GM18909 (cell line): ENCODE data around the gene GRIN3B.

Experiments
- ATAC-seq: cut with Tn5 transposase; IDR thresholded peaks from one replicate; pipeline ENCODE4 v1.9.1; 2021; ENCODE audit warnings: mild to moderate bottlenecking; ENCODE audit not compliant: unreplicated experiment, poor library complexity

GRIN3B gene

DNA sequence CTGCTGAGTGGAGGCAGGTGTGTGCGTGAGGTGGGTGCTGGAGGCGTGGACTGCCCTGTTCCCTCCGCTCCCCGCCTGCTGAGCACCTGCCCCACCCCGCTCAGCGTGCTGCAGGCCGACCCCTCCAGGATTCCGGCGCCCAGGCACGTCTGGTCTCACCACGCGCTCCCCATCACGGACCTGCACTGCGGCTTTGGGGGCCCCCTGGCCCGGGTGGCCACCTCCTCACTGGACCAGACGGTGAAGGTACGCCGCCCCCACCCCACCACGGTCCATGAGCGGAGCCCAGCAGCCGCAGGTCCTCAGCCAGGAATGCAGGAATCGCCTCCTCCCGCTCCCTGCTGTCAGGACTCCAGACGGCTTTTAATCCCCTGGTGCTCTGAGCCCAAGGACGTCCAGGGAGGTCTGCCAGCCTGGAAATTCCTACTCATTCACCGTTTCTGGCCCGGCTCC is 10.1 kb upstream of the GRIN3B start:
- ATAC-seq = no peak

DNA sequence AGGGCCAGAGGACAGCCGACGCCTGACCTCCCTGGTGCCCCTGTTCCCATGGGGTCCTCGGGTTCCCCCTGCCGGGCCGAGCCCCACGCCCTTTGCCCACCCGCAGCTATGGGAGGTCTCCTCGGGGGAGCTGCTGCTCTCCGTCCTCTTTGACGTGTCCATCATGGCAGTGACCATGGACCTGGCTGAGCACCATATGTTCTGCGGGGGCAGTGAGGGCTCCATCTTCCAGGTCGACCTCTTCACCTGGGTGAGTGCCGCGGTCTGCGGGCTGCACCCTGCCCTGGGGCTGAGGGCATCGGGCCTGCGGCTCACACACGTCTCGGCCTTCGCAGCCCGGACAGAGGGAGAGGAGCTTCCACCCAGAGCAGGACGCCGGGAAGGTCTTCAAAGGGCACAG is 9.5 kb upstream of the GRIN3B start:
- no peak for ATAC-seq

DNA sequence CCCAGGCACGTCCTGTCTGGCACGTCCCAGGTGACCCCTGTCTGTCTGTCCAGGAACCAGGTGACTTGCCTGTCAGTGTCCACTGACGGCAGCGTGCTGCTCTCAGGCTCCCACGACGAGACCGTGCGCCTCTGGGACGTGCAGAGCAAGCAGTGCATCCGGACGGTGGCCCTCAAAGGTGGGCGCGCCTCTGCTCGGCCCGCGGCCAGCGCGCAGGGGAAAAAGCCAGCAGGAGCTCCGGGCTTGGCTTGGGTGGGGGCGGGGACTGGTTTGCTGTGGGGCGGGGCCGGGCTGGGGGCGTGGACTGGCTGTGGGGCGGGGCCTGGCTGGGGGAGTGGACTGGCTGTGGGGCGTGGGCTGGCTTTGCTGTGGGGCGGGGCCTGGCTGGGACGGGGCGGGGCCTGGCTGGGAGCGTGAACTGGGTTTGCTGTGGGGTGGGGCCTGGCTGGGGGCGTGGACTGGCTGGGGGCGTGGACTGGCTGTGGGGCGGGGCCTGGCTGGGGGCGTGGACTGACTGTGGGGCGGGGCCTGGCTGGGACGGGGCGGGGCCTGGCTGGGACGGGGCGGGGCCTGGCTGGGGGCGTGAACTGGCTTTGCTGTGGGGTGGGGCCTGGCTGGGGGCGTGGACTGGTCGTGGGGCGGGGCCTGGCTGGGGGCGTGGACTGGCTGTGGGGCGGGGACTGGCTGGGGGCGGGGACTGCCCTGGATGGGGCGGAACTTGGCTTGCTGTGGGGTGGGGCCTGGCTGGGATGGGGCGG is 8.9 kb upstream of the GRIN3B start:
- no peak for ATAC-seq

DNA sequence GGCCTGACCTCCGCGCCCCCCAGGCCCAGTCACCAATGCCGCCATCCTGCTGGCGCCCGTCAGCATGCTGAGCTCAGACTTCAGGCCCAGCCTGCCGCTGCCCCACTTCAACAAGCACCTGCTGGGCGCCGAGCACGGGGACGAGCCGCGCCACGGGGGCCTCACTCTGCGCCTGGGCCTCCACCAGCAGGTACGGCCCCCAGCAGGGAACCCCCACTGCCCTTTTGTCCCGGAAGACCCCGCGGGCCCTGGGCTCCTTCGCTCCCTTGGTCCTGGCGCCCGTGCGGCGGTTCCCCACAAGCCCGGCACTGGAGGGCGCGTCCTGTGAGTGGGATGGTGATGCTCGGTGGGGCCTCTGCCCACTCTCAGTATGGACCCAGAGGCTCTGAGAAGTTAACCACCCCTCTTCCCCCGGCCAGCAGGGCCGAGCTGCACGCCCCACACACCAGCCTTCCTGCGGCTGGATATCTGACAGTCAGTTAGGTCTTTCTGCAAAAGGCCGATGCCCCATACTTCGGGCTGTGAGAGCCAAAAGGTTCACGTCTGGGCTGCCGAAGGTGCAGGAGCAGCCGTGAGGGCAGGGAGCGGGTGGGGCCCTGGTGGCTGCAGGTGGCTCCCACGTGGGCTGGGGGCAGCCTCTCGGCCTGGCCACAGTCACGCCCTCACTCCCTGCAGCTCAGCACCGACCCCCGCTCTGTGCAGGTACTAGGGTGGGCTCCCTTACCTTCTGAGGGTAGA is 8.1 kb upstream of the GRIN3B start:
- ATAC-seq = no peak

DNA sequence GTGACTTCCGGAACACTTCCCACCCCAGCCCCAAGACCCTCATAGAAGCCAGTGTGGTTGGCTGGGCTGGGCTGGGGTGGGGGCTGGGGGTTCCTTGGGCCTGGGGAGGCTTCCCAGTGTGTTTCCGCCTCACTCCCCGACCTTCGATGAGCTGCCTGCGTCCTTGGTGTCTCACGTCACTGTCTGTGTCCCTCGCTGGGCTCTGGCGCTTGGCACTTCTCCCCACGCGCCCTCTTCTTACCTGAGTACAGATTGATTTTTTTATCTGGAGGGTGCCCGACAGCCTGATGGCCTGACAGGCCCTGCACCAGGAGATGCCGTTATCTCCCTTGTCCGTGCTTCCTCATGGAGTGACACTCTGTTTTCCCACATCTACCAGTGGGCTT is 7.6 kb upstream of the GRIN3B start:
- no peak for ATAC-seq

DNA sequence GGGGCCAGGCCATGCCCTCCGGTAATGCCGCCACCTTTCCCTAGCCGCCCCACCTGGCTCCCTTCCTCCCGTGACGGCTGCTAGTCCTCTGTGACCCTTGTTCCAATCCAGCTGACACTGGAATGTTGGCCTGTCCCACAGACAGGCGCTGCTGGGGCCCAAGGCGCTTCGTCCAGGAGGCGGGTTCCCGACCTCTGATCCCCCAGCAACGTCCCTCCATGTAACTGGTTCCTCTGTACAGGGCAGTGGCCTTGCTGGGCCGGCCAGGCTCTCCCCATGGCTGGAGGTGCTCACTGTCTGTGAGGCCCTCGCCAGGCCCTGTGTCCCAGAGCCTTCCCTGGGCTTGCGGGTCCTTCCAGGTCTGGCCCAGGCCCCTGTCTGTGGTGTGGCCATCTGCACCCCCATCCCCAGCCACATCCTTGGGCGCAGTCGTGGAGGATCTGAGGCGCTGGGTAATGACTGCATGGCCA is 6.8 kb upstream of the GRIN3B start:
- ATAC-seq = no peak

DNA sequence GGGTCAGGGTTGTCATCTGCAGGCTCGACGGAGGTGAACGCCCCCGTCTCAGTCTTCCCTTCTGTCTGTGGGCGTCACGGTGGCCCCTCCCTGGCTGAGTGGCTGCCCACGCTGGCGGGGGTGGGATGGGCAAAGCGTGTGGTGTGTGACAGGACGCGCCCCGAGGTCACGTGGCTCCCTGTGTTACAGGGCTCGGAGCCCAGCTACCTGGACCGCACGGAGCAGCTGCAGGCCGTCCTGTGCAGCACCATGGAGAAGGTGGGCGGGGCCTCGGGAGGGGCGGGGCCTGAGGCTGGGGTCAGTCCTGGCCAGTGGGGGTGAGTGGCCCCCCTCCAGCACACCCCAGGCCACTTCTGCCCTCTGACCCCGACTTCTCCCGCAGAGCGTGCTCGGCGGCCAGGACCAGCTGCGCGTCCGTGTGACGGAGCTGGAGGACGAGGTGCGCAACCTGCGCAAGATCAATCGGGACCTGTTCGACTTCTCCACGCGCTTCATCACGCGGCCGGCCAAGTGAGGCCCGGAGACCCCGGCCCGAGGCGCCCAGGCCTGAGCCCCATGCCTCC is 6.3 kb upstream of the GRIN3B start:
- no peak for ATAC-seq

DNA sequence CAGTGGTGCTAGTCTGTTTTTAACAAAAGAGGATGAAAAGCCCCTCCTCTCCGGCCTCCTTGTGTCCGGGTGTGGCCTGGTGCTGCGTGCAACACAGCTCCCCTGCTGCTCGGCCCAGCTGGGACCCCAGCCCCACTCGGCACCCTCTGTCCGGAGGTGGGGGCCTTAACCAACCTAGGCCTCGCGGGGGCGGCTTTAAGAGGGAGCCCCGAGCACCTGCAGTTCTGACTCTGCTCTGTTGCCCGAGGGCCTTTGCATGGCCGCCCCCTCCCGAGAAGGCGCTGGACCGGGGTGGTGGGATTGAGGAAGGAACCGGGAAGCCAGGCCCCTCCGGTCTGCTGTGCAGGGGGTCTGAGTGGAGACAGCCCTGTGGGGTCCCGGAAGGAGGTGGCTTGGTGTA is 5.7 kb upstream of the GRIN3B start:
- ATAC-seq = no peak

DNA sequence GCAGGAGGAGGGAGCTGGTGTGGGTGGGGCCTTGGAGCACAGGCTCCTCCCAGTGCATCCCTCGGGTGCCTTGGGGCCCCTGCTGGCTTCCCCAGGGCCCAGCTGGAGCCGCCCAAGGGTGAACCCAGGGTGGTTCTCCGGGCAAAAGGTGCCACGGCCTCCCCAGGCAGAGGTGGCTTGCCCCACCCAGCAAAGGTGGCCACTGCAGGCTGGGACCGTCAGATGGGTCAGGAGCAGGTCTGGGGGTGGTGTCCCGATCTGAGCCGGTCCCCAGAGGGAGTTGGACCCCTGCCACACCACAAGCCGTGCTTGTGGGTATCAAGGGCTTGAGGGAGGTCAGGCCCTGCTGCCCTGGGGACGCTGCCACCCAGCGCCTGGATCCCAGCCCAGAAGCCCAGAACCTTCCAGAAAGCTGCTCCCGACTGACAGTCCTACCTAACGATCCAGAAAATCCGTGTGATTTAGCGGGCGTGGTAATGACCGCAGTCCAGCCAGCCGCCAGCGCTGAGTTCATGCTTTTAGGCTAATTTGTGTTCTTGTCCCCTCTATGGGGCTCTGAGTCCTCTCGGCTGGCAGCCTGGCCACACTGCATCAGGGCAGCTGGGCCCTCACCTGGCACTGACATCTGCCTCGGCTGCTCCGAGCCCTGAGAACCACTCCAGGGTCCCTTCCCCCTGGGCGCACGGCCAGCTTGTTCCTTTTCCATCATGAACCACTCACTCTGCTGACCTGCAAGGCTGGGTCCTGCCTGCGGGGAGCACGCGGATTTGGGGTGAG is 5.0 kb upstream of the GRIN3B start:
- ATAC-seq = no peak

DNA sequence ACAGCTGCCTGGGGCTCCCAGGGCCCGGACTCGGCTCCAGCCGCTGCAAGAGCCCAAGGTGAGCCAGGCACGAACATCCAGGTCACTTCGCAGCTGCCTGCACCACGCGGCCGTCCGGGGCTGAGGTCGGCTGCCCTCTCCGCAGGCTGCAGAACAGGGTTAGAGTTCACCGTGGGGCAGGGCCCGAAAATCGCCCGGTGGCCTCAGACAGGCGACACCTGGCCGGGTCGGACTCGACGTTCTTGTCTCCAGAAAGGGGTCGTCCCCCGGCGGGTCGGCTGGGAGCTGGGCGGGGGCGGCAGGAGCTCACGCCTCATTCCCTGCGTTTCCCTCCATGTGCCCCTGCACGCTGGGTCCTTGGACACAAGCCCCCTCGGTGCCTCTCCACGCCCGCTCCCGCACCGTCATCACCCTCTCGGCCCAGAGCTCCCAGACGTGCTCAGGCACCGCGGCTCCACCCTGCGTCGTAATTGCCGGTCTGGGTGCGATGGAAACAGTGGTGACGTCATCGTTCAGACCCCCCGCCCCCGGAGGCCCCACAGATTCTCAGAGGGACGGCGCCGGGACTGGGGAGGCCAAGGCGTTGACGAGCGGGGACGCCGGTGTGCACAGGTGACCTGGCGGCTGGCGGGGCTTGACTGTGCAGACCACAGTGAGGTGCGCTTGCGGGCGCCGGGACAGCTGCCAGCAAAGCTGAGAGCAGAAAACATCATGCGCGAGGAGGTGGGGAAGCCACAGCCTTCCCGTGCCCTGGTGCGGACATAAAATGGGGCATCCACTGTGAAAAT is 4.0 kb upstream of the GRIN3B start:
- ATAC-seq = no peak

DNA sequence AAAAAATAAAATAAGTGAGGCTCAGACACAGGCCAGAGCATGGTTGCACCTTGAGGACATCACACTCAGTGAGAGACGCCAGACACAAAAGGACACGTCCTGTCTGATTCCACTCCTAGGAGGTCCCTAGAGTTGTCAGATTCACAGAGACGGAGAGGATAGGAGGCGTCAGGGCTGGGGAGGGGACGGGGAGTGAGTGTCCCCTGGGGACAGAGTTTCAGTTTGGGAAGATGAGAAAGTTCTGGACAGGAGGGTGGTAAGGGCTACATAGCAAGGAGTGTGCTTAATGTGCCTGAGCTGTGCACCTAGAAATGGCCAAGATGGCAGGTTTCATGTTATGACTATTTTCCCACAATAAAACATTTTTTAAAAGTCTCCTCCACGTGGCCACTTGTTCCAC is 2.2 kb upstream of the GRIN3B start:
- no peak for ATAC-seq

DNA sequence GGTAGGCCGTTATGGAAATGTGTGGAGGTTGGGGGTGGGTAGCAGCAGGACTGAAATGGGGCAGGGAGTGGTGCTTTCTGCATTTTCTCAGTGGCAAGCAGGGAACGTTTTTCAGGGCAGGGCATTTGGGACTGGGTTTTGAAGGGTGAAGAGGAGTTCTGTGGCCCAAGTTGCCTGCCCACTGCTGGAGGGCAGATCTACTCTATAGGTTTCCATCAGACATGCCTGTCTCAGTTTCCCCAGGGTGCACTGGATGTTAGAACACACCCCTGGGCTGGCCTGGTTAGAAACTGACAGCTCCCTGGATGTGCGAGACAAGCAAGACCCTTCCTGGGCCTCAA is 870 bp upstream of the GRIN3B start:
- ATAC-seq = no peak

DNA sequence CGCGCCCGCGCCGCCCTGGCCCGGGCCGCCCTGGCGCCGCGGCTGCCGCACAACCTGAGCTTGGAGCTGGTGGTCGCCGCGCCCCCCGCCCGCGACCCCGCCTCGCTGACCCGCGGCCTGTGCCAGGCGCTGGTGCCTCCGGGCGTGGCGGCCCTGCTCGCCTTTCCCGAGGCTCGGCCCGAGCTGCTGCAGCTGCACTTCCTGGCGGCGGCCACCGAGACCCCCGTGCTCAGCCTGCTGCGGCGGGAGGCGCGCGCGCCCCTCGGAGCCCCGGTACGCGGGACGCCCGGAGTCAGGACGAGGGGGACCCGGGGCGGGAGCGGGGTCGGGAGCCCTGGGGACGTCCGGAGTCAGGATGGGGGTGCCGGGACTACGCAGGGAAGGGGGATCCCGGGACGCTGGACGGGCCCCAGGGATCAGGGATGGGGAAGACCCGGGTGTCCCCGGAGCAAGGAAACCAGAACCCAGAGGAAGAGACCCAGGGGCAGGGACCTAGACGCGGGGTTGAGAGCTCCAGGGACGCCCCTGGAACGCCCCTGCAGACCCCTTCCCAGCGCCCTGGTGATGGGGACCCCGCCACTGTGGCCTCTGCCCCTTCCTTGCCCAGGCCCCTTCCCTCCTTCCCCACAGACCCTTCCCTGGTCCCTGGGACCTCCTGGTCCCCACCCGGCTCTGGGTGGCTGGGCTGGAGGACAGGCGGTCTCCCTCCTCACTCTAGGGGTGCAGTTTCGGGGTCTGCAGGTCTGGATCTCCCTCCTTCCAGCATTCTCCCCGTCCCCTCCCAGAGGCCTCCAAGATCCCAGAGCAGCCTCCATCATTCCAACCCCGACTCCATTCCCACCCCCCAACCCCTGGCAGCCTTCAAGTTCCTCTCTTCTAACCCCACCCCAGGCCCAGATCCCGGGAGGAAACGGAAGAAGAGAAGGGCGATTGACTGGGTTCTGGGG is 645 bp downstream of the GRIN3B start:
- ATAC-seq = no peak

DNA sequence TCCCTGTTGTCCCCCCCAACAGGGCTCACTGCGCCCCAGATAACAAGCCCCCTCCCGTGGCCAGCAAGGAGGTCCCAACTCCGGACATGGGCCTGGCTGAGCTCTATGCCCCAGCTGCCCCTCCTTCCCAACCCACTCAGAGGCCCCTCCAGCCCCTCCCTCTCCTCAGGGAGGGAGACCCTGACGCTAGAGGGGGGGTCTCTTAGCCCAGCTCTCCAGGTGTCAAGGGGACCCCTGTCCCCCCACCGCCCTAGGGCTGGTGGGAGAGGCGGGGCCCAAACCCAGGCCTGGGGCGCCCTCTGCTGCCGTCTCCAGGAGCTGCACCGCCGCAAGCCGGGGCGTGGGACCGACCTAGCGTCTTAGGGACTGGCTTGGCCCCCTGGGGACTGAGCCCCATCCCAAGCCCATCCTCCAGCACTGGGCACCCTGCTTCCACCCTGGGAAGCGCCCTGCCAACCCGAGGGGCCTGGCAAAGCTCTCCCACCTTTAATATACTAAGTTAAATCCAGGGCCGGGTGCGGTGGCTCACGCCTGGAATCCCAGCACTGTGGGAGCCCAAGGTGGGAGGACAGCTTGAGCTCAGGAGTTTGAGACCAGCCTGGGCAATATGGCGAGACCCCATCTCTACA is 1.4 kb downstream of the GRIN3B start:
- ATAC-seq = no peak

DNA sequence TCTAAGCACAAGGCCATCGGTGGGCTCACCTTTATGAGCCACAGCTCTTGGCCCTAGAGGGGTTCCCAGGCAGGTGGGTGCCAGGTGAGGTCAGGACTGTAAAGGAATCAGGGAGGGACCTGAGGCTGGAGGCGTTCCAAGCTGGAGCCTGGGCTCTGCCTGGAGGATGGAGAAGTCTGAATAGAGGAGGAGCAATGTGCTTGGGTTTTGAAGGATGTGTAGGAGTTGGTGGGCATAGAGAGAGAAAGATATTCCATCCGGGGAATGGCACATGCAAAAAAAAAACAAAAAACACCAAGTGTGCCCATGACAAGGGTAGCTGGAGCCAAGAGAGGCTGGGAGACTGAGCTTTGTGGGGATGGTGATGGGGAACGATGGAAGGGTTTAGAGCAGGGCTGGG is 2.4 kb downstream of the GRIN3B start:
- ATAC-seq = no peak

DNA sequence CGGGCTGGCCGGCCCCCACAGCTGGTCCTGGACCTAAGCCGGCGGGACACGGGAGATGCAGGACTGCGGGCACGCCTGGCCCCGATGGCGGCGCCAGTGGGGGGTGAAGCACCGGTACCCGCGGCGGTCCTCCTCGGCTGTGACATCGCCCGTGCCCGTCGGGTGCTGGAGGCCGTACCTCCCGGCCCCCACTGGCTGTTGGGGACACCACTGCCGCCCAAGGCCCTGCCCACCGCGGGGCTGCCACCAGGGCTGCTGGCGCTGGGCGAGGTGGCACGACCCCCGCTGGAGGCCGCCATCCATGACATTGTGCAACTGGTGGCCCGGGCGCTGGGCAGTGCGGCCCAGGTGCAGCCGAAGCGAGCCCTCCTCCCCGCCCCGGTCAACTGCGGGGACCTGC is 3.1 kb downstream of the GRIN3B start:
- no peak for ATAC-seq

DNA sequence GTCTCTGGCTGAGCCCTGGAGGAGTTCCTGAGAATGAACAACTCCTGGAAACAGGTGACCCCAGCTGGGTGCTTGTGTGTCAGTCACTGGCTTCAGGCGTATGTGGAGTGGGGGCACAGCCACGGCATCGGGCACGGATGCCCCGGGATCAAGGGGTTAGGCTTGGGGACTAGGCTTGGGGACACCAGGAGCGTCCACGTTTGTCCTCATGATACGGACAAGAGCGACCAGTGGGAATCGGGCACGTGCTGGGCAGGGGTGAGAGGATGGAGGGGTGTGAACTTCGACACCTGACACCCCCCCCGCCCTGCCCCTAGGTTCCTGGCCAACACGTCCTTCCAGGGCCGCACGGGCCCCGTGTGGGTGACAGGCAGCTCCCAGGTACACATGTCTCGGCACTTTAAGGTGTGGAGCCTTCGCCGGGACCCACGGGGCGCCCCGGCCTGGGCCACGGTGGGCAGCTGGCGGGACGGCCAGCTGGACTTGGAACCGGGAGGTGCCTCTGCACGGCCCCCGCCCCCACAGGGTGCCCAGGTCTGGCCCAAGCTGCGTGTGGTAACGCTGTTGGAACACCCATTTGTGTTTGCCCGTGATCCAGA is 4.1 kb downstream of the GRIN3B start:
- ATAC-seq = no peak
